Fibroblast of skin of scalp (primary cell): Measurements from ENCODE around the gene DCST2.
"Not testable (repeated sequence)": the region's sequence is repeated elsewhere in the genome, so short reads cannot be mapped to it uniquely, and the experiment has no call there.

ENCODE experiments used
- DNase-seq: peaks from one replicate; pipeline ENCODE4 v3.0.0-alpha.2; 2013

The DCST2 gene

GRCh38 chr1:154995301-154995983 is 38.1 kb downstream of the DCST2 start:
- DNase-seq: peak; percentile 87

GRCh38 chr1:154994591-154994990 is 39.0 kb downstream of the DCST2 start:
- no peak for DNase-seq

- DNase-seq: no peak
These were observed 39.4 kb downstream of the DCST2 start for GRCh38 chr1:154994269-154994587.

- DNase-seq: no peak
These were observed 39.9 kb downstream of the DCST2 start, which contains the start of gene LENEP for GRCh38 chr1:154993572-154994268. TSS of gene LENEP (plus strand) at chr1:154993586. CDS start at chr1:154993608, 22 bp downstream.

- DNase-seq: peak; percentile 49
These were observed 40.6 kb downstream of the DCST2 start for GRCh38 chr1:154992721-154993571.

- DNase-seq: no peak
These were observed 43.3 kb downstream of the DCST2 start for GRCh38 chr1:154990276-154990675.

GRCh38 chr1:154989195-154989860 is 44.3 kb downstream of the DCST2 start:
- DNase-seq: no peak

- DNase-seq: no peak
These were observed 45.3 kb downstream of the DCST2 start for GRCh38 chr1:154988058-154988954.

GRCh38 chr1:154987326-154987725 is 46.3 kb downstream of the DCST2 start:
- no peak for DNase-seq

GRCh38 chr1:154986736-154987135 is 46.8 kb downstream of the DCST2 start:
- DNase-seq: not testable (repeated sequence)

GRCh38 chr1:154983776-154984466 is 49.7 kb downstream of the DCST2 start:
- no peak for DNase-seq

GRCh38 chr1:154982897-154983648 is 50.5 kb downstream of the DCST2 start, which contains the start of gene FLAD1:
TSS of gene FLAD1 (plus strand) at chr1:154983344. CDS start at chr1:154983695, 351 bp downstream.
- peak; percentile 100 for DNase-seq

GRCh38 chr1:154982341-154982740 is 51.2 kb downstream of the DCST2 start:
- DNase-seq: no peak

- no peak for DNase-seq
These were observed 55.2 kb downstream of the DCST2 start for GRCh38 chr1:154978360-154978759.

GRCh38 chr1:154977762-154978161 is 55.8 kb downstream of the DCST2 start:
- not testable (repeated sequence) for DNase-seq

- DNase-seq: peak; percentile 60
These were observed 58.0 kb downstream of the DCST2 start for GRCh38 chr1:154975409-154976059.

- peak; percentile 97 for DNase-seq
These were observed 58.7 kb downstream of the DCST2 start for GRCh38 chr1:154974808-154975408.

GRCh38 chr1:154974102-154974807 is 59.3 kb downstream of the DCST2 start, which contains the start of gene CKS1B:
TSS of gene CKS1B (plus strand) at chr1:154974681. CDS start at chr1:154974746, 65 bp downstream.
- DNase-seq: peak; percentile 100
